ENCODE measurements around the gene NOP56. TPM values are rescaled to one million over a fixed set of nuclear protein-coding genes. Genes with fewer than 3 reads are reported as not detected.

NOP56 gene
- polyA plus RNA-seq, 2 donors: 135 to 175 TPM

- Histone ChIP-seq H3K4me3 (ENCODE audit: low read depth in 1 of 2, low read length in 2 of 2) (no peak overlapping the region), H3K36me3 (ENCODE audit: control insufficient read depth in 2 of 2, insufficient read depth in 2 of 2, low read length in 1 of 2) (no peaks in the 10 kb centered on the region), H3K4me1 (ENCODE audit: control insufficient read depth in 2 of 2, insufficient read depth in 2 of 2, low read length in 1 of 2) (peaks cover 0 to 3% of the 10 kb centered on the region in 2 donors), H3K27ac (ENCODE audit: low read depth in 2 of 2, low read length in 1 of 2) (no peak overlapping the region), H3K27me3 (ENCODE audit: control insufficient read depth in 1 of 2, insufficient read depth in 2 of 2, low read length in 2 of 2) (no peaks in the 10 kb centered on the region), H3K9me3 (ENCODE audit: control insufficient read depth in 2 of 2, insufficient read depth in 1 of 2, low read depth in 1 of 2, low read length in 1 of 2) (no peaks in the 10 kb centered on the region)
- WGBS, 2 donors: 80 to 81% methylated on average over 12 of the region's 12 CpGs
Measured at GRCh38 chr20:2707353-2708072, 55.1 kb downstream of the NOP56 start.

Other genes with a start within 250 kb of the NOP56 start
- gene SNRPB, start 181.8 kb upstream of the NOP56 start, polyA plus RNA-seq: 100 to 1,000 TPM; 138 to 273 TPM
- gene ZNF343, start 143.7 kb upstream of the NOP56 start, polyA plus RNA-seq: 1 to 10 TPM; 4.4 to 4.6 TPM
- not detected for gene TMC2, start 116.1 kb upstream of the NOP56 start, polyA plus RNA-seq
- 10 to 100 TPM; 58.8 to 89.2 TPM for gene IDH3B, start 11.6 kb downstream of the NOP56 start, polyA plus RNA-seq
- 1 to 10 TPM; 4.8 to 7.0 TPM for gene EBF4, start 40.1 kb downstream of the NOP56 start, polyA plus RNA-seq
- gene CPXM1, start 148.0 kb downstream of the NOP56 start, polyA plus RNA-seq: 1 to 10 TPM in 1 of 2 donors, under 1 TPM in 1; 0.28 to 2.5 TPM
- gene C20orf141, start 162.4 kb downstream of the NOP56 start, polyA plus RNA-seq: not detected
- gene TMEM239, start 163.7 kb downstream of the NOP56 start, polyA plus RNA-seq: not detected
- 10 to 100 TPM; 18.0 to 49.3 TPM for gene PCED1A, start 188.0 kb downstream of the NOP56 start, polyA plus RNA-seq
- 10 to 100 TPM; 28.6 to 35.8 TPM for gene VPS16, start 188.1 kb downstream of the NOP56 start, polyA plus RNA-seq
- gene PTPRA, start 220.8 kb downstream of the NOP56 start, polyA plus RNA-seq: 10 to 100 TPM; 11.5 to 21.7 TPM

Data from esophagus (tissue), 2 donors.